Ectodermal cell (in vitro differentiated cells): ENCODE data around the gene KRT12.
"Not testable (repeated sequence)": the region's sequence is repeated elsewhere in the genome, so short reads cannot be mapped to it uniquely, and the experiment has no call there.

Source experiments
- H3K27ac ChIP-seq: 2 replicates; pipeline ENCODE4 v1.7.0; 2013; ENCODE audit warnings: mild to moderate bottlenecking, low read depth, low read length; ENCODE audit not compliant: insufficient read depth, poor library complexity, severe bottlenecking
- H3K27me3 ChIP-seq: 2 replicates; pipeline ENCODE4 v1.7.0; 2013; ENCODE audit warnings: mild to moderate bottlenecking, low read length; ENCODE audit not compliant: insufficient read depth, control insufficient read depth, poor library complexity, severe bottlenecking
- H3K36me3 ChIP-seq: one replicate; pipeline ENCODE4 v1.7.0; 2013; ENCODE audit warnings: low read length; ENCODE audit not compliant: control insufficient read depth, insufficient read depth
- H3K4me1 ChIP-seq: one replicate; pipeline ENCODE4 v1.7.0; 2013; ENCODE audit warnings: low read length; ENCODE audit not compliant: control insufficient read depth, insufficient read depth
- H3K4me3 ChIP-seq: 2 replicates; pipeline ENCODE4 v1.7.0; 2013; ENCODE audit warnings: low read depth, low read length, control low read depth; ENCODE audit not compliant: insufficient read depth
- H3K9me3 ChIP-seq: 2 replicates; pipeline ENCODE4 v1.7.0; 2013; ENCODE audit warnings: mild to moderate bottlenecking, low read length, moderate library complexity; ENCODE audit not compliant: control insufficient read depth
- WGBS, 2 experiments: methylation state at CpG; one replicate each; pipeline ENCODE4 v1.1.7; 2013; ENCODE audit warnings: missing lambda C conversion rate in 2 of 2; 5-methylcytosine and 5-hydroxymethylcytosine counted together

The KRT12 gene

GRCh38 chr17:40864661-40865390, 2.2 kb downstream of the KRT12 start:
- Histone ChIP-seq H3K9me3 (no peaks in the 10 kb centered on the region), H3K27ac (no peak overlapping the region), H3K36me3 (no peaks in the 10 kb centered on the region), H3K27me3 (no peaks in the 10 kb centered on the region), H3K4me1 (no peaks in the 10 kb centered on the region), H3K4me3 (no peak overlapping the region)
- WGBS, 2 experiments: 95% methylated on average over 14 of the region's 14 CpGs

- no peaks in the 10 kb centered on the region for H3K36me3 ChIP-seq
- no peaks in the 10 kb centered on the region for H3K9me3 ChIP-seq
- no peak overlapping the region for H3K4me3 ChIP-seq
- 84 to 88% methylated on average over 39 of the region's 39 CpGs for WGBS, 2 experiments
- H3K27ac ChIP-seq: no peak overlapping the region
- no peaks in the 10 kb centered on the region for H3K4me1 ChIP-seq
- no peaks in the 10 kb centered on the region for H3K27me3 ChIP-seq
Measured at GRCh38 chr17:40862985-40863733, 3.9 kb downstream of the KRT12 start.

GRCh38 chr17:40859536-40859935, 7.5 kb downstream of the KRT12 start:
- 88 to 94% methylated on average over 2 of the region's 2 CpGs for WGBS, 2 experiments
- Histone ChIP-seq H3K4me1 (no peaks in the 10 kb centered on the region), H3K9me3 (no peaks in the 10 kb centered on the region), H3K27me3 (no peaks in the 10 kb centered on the region), H3K36me3 (no peaks in the 10 kb centered on the region), H3K4me3 (no peak overlapping the region), H3K27ac (no peak overlapping the region)

DNA sequence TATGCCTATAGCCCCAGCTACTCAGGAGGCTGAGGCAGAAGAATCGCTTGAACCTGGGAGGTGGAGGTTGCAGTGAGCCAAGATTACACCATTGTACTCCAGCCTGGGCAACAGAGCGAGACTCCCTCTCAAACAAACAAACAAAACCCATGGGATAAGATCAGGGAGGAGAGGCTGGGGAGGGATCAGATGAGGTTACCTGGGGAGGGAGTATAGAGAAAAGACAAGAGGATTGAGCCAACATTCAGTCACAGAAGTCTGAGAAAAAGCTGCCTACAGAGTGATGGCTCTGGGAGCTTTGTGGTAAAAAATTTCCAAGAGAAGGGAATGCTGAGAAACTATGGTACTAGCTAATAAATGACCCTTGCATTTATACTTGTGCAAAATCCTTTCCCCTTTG, 8.4 kb downstream of the KRT12 start:
- not testable (repeated sequence) for H3K27me3 ChIP-seq, H3K4me1 ChIP-seq, H3K27ac ChIP-seq, H3K4me3 ChIP-seq, H3K9me3 ChIP-seq, H3K36me3 ChIP-seq
- 90% methylated on average over 2 of the region's 2 CpGs; no CpG with 5 or more reads in 1 of the 2 experiments for WGBS, 2 experiments

GRCh38 chr17:40857535-40857934, 9.5 kb downstream of the KRT12 start:
- no peak overlapping the region for H3K27ac ChIP-seq
- WGBS, 2 experiments: 79 to 85% methylated on average over 4 to 5 of the region's 5 CpGs
- H3K9me3 ChIP-seq: no peaks in the 10 kb centered on the region
- no peaks in the 10 kb centered on the region for H3K27me3 ChIP-seq
- no peak overlapping the region for H3K4me3 ChIP-seq
- H3K4me1 ChIP-seq: no peaks in the 10 kb centered on the region
- H3K36me3 ChIP-seq: no peaks in the 10 kb centered on the region

DNA sequence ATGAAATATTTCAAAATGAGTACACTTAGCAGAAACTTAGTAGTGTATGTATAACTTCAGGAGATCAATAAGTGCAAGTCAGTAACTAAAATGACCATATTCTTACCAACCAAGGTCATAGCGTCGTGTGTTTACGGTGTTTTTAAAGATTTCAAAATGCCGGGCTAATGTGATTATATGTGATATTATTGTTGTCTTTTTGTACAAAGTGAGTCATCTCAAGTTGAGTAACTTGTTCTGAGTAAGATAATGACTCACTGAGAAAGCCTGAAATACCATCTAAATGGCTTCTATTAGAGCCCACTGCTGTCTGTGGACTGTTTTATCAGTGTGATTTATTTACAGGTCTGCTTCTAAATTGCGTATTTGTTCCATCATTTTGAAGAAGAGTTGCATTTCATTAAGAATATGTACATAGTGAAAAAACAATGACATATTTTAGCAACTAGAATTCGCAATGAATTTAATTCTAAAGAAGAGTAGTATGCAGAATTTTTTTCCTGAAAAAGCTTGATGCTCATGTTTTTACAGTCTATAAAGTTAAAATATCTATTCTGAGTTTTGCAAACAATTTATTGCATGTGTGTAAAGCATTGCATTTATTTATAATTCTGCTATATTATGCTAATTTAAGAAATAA, 12.7 kb downstream of the KRT12 start:
- Histone ChIP-seq H3K4me3 (no peak overlapping the region), H3K4me1 (no peaks in the 10 kb centered on the region), H3K36me3 (no peaks in the 10 kb centered on the region), H3K27me3 (no peaks in the 10 kb centered on the region), H3K27ac (no peak overlapping the region), H3K9me3 (no peaks in the 10 kb centered on the region)
- WGBS, 2 experiments: 80 to 87% methylated on average over 5 to 6 of the region's 6 CpGs

GRCh38 chr17:40852364-40852763, 14.7 kb downstream of the KRT12 start:
- no peaks in the 10 kb centered on the region for H3K9me3 ChIP-seq
- H3K4me1 ChIP-seq: no peaks in the 10 kb centered on the region
- no peaks in the 10 kb centered on the region for H3K36me3 ChIP-seq
- H3K4me3 ChIP-seq: no peak overlapping the region
- 68 to 74% methylated on average over 1 of the region's 1 CpG for WGBS, 2 experiments
- no peaks in the 10 kb centered on the region for H3K27me3 ChIP-seq
- H3K27ac ChIP-seq: no peak overlapping the region

- WGBS, 2 experiments: 87 to 92% methylated on average over 2 to 3 of the region's 3 CpGs
- H3K9me3 ChIP-seq: no peaks in the 10 kb centered on the region
- H3K4me3 ChIP-seq: no peak overlapping the region
- H3K36me3 ChIP-seq: no peaks in the 10 kb centered on the region
- no peaks in the 10 kb centered on the region for H3K4me1 ChIP-seq
- H3K27me3 ChIP-seq: no peaks in the 10 kb centered on the region
- H3K27ac ChIP-seq: no peak overlapping the region
Measured at GRCh38 chr17:40850293-40850972, 16.6 kb downstream of the KRT12 start.

GRCh38 chr17:40849723-40850122, 17.3 kb downstream of the KRT12 start:
- Histone ChIP-seq H3K27ac (no peak overlapping the region), H3K4me3 (no peak overlapping the region), H3K36me3 (no peaks in the 10 kb centered on the region), H3K4me1 (no peaks in the 10 kb centered on the region), H3K27me3 (no peaks in the 10 kb centered on the region), H3K9me3 (no peaks in the 10 kb centered on the region)
- WGBS, 2 experiments: 89 to 95% methylated on average over 2 to 4 of the region's 4 CpGs
